ENCODE results near the gene SFTA2. TPM values are rescaled to one million over a fixed set of nuclear protein-coding genes. Genes with fewer than 3 reads are reported as not detected.

SFTA2 gene
- total RNA-seq, 1 experiment from 2014 or later: not detected

DNA sequence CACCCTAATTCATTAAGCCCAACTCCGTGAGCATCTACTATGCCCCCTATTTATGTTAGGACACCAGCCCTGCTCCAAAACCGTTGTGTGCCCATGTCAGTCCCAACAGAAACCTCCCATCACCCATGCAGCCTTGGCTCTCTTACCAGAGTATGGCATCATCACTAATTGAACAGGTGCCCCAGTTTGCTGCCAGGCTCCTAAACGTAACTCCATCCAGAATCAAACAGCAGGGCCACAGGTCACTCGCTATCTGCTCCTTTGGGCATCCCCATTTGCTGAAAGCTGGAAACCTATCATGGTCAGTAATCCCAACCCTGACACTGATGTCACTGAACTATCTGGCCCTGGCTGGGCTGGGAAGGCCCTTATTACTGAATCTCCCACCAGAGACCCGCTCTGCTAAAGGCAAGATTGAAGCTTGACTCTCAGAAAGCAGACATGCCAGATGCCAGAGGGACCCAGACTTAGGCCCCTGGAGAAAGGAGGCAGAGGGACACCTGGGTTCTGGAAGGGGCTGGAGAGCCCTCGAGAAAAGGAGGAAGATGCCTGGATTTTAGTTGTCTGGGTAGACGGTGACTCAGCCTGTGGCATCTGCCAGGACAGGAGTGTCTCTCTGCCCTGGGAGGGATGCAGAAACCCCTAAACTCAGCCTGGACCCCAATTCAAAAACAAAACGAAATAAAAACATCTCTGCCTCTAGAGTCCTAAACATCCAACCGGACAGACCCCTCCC lies 22.8 kb upstream of the SFTA2 start:
- WGBS (ENCODE audit: extremely low coverage, insufficient read length, low lambda C conversion rate): no CpG with 5 or more reads among the region's 9 CpGs
- H2BK120ac ChIP-seq (ENCODE audit: low read depth, low read length, poor library complexity, severe bottlenecking): no peak overlapping the region
- H3K14ac ChIP-seq (ENCODE audit: insufficient read depth, low read length): no peak overlapping the region; the same call in 1 of the 2 replicates
- Mint-ChIP-seq H3K27ac (peak overlapping the region in 1 of 3 experiments; percentile 8; a peak in 1 of 7 replicates), H3K9me3 (peaks cover 0 to 7% of the 10 kb centered on the region in 2 experiments; a peak in 3 of 5 replicates), H3K36me3 (ENCODE audit: insufficient read depth in 1 of 3, low read depth in 3 of 3) (no peaks in the 10 kb centered on the region; a peak in 1 of 7 replicates), H3K4me1 (peaks cover 14 to 26% of the 10 kb centered on the region in 2 experiments), H3K27me3 (ENCODE audit: low read depth) (peaks cover 76% of the 10 kb centered on the region), H3K4me3 (peak overlapping the region; percentile 59 to 67)
- no peak overlapping the region for H2BK12ac ChIP-seq (ENCODE audit: insufficient read length, low read depth, low read length)
- H4K91ac ChIP-seq (ENCODE audit: insufficient read length, low read depth, low read length): no peak overlapping the region
- H2AFZ ChIP-seq (ENCODE audit: low read length): no peak overlapping the region
- no peaks in the 10 kb centered on the region for H3K79me2 ChIP-seq (ENCODE audit: insufficient read depth, low read length)
- H3K79me1 ChIP-seq (ENCODE audit: insufficient read depth, low read depth, low read length, poor library complexity, severe bottlenecking): no peaks in the 10 kb centered on the region
- TF ChIP-seq, protein P1, sequence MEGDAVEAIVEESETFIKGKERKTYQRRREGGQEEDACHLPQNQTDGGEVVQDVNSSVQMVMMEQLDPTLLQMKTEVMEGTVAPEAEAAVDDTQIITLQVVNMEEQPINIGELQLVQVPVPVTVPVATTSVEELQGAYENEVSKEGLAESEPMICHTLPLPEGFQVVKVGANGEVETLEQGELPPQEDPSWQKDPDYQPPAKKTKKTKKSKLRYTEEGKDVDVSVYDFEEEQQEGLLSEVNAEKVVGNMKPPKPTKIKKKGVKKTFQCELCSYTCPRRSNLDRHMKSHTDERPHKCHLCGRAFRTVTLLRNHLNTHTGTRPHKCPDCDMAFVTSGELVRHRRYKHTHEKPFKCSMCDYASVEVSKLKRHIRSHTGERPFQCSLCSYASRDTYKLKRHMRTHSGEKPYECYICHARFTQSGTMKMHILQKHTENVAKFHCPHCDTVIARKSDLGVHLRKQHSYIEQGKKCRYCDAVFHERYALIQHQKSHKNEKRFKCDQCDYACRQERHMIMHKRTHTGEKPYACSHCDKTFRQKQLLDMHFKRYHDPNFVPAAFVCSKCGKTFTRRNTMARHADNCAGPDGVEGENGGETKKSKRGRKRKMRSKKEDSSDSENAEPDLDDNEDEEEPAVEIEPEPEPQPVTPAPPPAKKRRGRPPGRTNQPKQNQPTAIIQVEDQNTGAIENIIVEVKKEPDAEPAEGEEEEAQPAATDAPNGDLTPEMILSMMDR (conservative IDR thresholded peaks at IDR 0.05): no peak
- H3K27me3 ChIP-seq (ENCODE audit: insufficient read depth, low read length): no peaks in the 10 kb centered on the region; the same call in 1 of the 2 replicates
- H3K27ac ChIP-seq (ENCODE audit: insufficient read length, low read depth, low read length): no peak overlapping the region
- no peak for DNase-seq
- H4K8ac ChIP-seq (replicated peaks; ENCODE audit: insufficient read length, low read depth, low read length): no peak overlapping the region
- H2BK15ac ChIP-seq (ENCODE audit: low read depth, low read length): no peak overlapping the region
- H3K56ac ChIP-seq (ENCODE audit: insufficient read length, low read depth, low read length): no peak overlapping the region
- peaks cover 5% of the 10 kb centered on the region for H3K23me2 ChIP-seq (ENCODE audit: insufficient read length, low read depth, low read length, poor library complexity, severe bottlenecking)
- no peak overlapping the region for H3K18ac ChIP-seq (ENCODE audit: insufficient read length, low read depth, low read length)
- no peak overlapping the region for H2AK5ac ChIP-seq (ENCODE audit: insufficient read length, low read length)
- no peaks in the 10 kb centered on the region for H3K4me1 ChIP-seq (ENCODE audit: insufficient read depth, low read length)
- H3K9me3 ChIP-seq (ENCODE audit: control insufficient read depth, low read depth, low read length): no peaks in the 10 kb centered on the region
- H3K23ac ChIP-seq (ENCODE audit: insufficient read length, low read depth, low read length): no peak overlapping the region
- H4K5ac ChIP-seq (ENCODE audit: insufficient read length, low read depth, low read length): no peak overlapping the region
- H2BK5ac ChIP-seq (ENCODE audit: insufficient read length, low read length): no peak overlapping the region
- H2BK20ac ChIP-seq (ENCODE audit: low read depth, low read length, poor library complexity, severe bottlenecking): no peak overlapping the region
- H3K9ac ChIP-seq (ENCODE audit: extremely low read depth, insufficient read length, low read length): no peak overlapping the region
- H3T11ph ChIP-seq (ENCODE audit: low read length): no peak overlapping the region
- H4K20me1 ChIP-seq (ENCODE audit: control insufficient read depth, insufficient read depth, insufficient read length): no peaks in the 10 kb centered on the region
- no peak overlapping the region for H3K4ac ChIP-seq (ENCODE audit: low read depth, low read length)
- peak overlapping the region; percentile 44 for H3K4me2 ChIP-seq (ENCODE audit: insufficient read depth, insufficient read length, low read length)

All from H9 (cell line).